PC-9 (cell line): ENCODE results near the gene MAPK12. TPM values are rescaled to one million over a fixed set of nuclear protein-coding genes. Genes with fewer than 3 reads are reported as not detected.

Source experiments
- BruUV-seq: library from RNA; stranded (reverse); fragments of 400-500 nt; replicated peaks from 2 replicates; lab custom pipeline; 2021; lab: Mats Ljungman, UMichigan
- CTCF ChIA-PET: fragments of 300-600 bp; sonication (Branson Sonifier 250); formaldehyde crosslinking; loops from one replicate; lab custom pipeline; 2022; ENCODE audit warnings: antibody characterized with exemption; lab: Charles Lee
- POLR2A ChIA-PET: fragments of 300-600 bp; sonication (Branson Sonifier 250); formaldehyde crosslinking; loops from one replicate; lab custom pipeline; 2022; ENCODE audit warnings: antibody characterized with exemption; ENCODE audit not compliant: unreplicated experiment; lab: Charles Lee
- DNase-seq, 2 experiments: peaks; one replicate each; pipeline versions ENCODE4 v3.0.0 to v3.0.0-alpha.2; 2015 to 2022; ENCODE audit warnings: mixed read lengths in 1 of 2
- H2AFZ ChIP-seq: fragments of 200-600 bp; sonication (generic); 2 replicates; pipeline ENCODE4 v1.8.1; 2017; ENCODE audit warnings: antibody characterized with exemption
- H3F3A ChIP-seq: fragments of 200-600 bp; sonication (generic); 2 replicates; pipeline ENCODE4 v1.8.1; 2017; ENCODE audit warnings: antibody characterized with exemption, mild to moderate bottlenecking, low read depth; ENCODE audit not compliant: insufficient read depth
- H3K27ac ChIP-seq: fragments of 200-600 bp; sonication (generic); 2 replicates; pipeline ENCODE4 v1.6.1; 2016; ENCODE audit warnings: mixed run types
- H3K27me3 ChIP-seq: fragments of 200-600 bp; sonication (generic); 2 replicates; pipeline ENCODE4 v1.6.1; 2016; ENCODE audit warnings: low read depth, mixed run types; ENCODE audit not compliant: insufficient read depth
- H3K36me3 ChIP-seq: fragments of 200-600 bp; sonication (generic); 2 replicates; pipeline ENCODE4 v1.6.1; 2016; ENCODE audit warnings: low read depth, mixed run types
- H3K4me1 ChIP-seq: fragments of 200-600 bp; sonication (generic); replicated peaks from 2 replicates; pipeline ENCODE4 v1.6.1; 2016; ENCODE audit warnings: mixed run types; ENCODE audit not compliant: insufficient read depth
- H3K4me2 ChIP-seq: fragments of 200-600 bp; sonication (generic); 2 replicates; pipeline ENCODE4 v1.6.1; 2017; ENCODE audit warnings: mixed run types
- H3K4me3 ChIP-seq: fragments of 200-600 bp; sonication (generic); 2 replicates; pipeline ENCODE4 v1.6.1; 2016; ENCODE audit warnings: mixed run types
- H3K79me2 ChIP-seq: fragments of 200-600 bp; sonication (generic); 2 replicates; pipeline ENCODE4 v1.6.1; 2017; ENCODE audit warnings: low read depth, mixed run types
- H3K9me2 ChIP-seq: fragments of 200-600 bp; sonication (generic); 2 replicates; pipeline ENCODE4 v1.8.1; 2017; ENCODE audit warnings: mild to moderate bottlenecking; ENCODE audit not compliant: insufficient read depth
- H3K9me3 ChIP-seq: fragments of 200-600 bp; sonication (generic); 2 replicates; pipeline ENCODE4 v1.8.1; 2016; ENCODE audit warnings: low read depth; ENCODE audit not compliant: insufficient read depth
- H4K20me1 ChIP-seq: fragments of 200-600 bp; sonication (generic); 2 replicates; pipeline ENCODE4 v1.8.1; 2017; ENCODE audit not compliant: insufficient read depth
- CTCF ChIP-seq: fragments of 200-600 bp; sonication (generic); conservative IDR thresholded peaks from 2 replicates; pipeline ENCODE4 v1.6.1; 2017; ENCODE audit warnings: mixed run types, antibody characterized with exemption, mild to moderate bottlenecking, moderate library complexity
- EZH2 ChIP-seq: fragments of 200-600 bp; sonication (generic); IDR thresholded peaks from 2 replicates; pipeline ENCODE4 v1.8.0; 2017; ENCODE audit warnings: antibody characterized with exemption, low read depth
- intact Hi-C: fragments of 100-400 bp; cut with micrococcal nuclease; formaldehyde crosslinking; loops from one replicate; pipeline ENCODE4 v1.10.0; 2022; ENCODE audit not compliant: unreplicated experiment
- total RNA-seq: library from RNA; stranded (reverse); gene quantifications from 2 replicates; pipeline ENCODE4 v1.2.3, GENCODE V29; 2021

MAPK12 gene
- total RNA-seq, 1 experiment from 2014 or later: 48.5 TPM

- TF ChIP-seq EZH2: no peak
- TF ChIP-seq CTCF: no peak
- H3K4me1 ChIP-seq: peaks cover 26% of the 10 kb centered on the region
- intact Hi-C loops: loop anchor here (5.0 kb wide), 1 partner anchor 372 kb away; no protein-coding TSS in a partner anchor
- peak overlapping the region; percentile 84 for H3K4me3 ChIP-seq
- H3K4me2 ChIP-seq: peak overlapping the region; percentile 92
- BruUV-seq: no TSS peak
- H3F3A ChIP-seq: peaks cover 69% of the 10 kb centered on the region
- H3K27ac ChIP-seq: no peak overlapping the region
- ChIA-PET CTCF (interaction anchor here (0.6 to 0.7 kb wide), 2 partner anchors 323 to 371 kb away, joined by 3 to 12 read pairs; no protein-coding TSS in a partner anchor), POLR2A (no interaction called here)
- DNase-seq: no peak
- H2AFZ ChIP-seq: no peak overlapping the region; the same call in 1 of the 2 replicates
- H3K9me3 ChIP-seq: no peaks in the 10 kb centered on the region
- peaks cover 41% of the 10 kb centered on the region for H3K79me2 ChIP-seq
- H3K36me3 ChIP-seq: 0 out of 2 replicates have a peak, but pooled peaks cover 18% of the 10 kb centered on the region
- no peaks in the 10 kb centered on the region for H3K9me2 ChIP-seq
- peaks cover 42% of the 10 kb centered on the region for H4K20me1 ChIP-seq
- H3K27me3 ChIP-seq: no peaks in the 10 kb centered on the region
Measured at GRCh38 chr22:50250249-50250554, 11.3 kb downstream of the MAPK12 start.

GRCh38 chr22:50249341-50250248 is 11.9 kb downstream of the MAPK12 start:
- no peak for DNase-seq
- no peaks in the 10 kb centered on the region for H3K27me3 ChIP-seq
- BruUV-seq: no TSS peak
- peaks cover 68% of the 10 kb centered on the region for H3F3A ChIP-seq
- no peak for TF ChIP-seq EZH2
- no peak for TF ChIP-seq CTCF
- 0 out of 2 replicates have a peak, but pooled peaks cover 18% of the 10 kb centered on the region for H3K36me3 ChIP-seq
- H2AFZ ChIP-seq: no peak overlapping the region
- peaks cover 26% of the 10 kb centered on the region for H3K4me1 ChIP-seq
- no peaks in the 10 kb centered on the region for H3K9me3 ChIP-seq
- CTCF ChIA-PET: interaction anchor here (0.7 kb wide), 1 partner anchor 323 kb away, joined by 12 read pairs; no protein-coding TSS in a partner anchor
- H4K20me1 ChIP-seq: peaks cover 42% of the 10 kb centered on the region
- no peaks in the 10 kb centered on the region for H3K9me2 ChIP-seq
- intact Hi-C loops: loop anchor here (5.0 kb wide), 1 partner anchor 373 kb away; no protein-coding TSS in a partner anchor
- peak overlapping the region; percentile 92 for H3K4me2 ChIP-seq
- H3K79me2 ChIP-seq: peaks cover 43% of the 10 kb centered on the region
- POLR2A ChIA-PET: no interaction called here
- peak overlapping the region; percentile 84 for H3K4me3 ChIP-seq
- no peak overlapping the region for H3K27ac ChIP-seq

GRCh38 chr22:50248196-50249081 is 13.0 kb downstream of the MAPK12 start:
- no TSS peak for BruUV-seq
- Histone ChIP-seq H3K27ac (no peak overlapping the region), H3F3A (peaks cover 63% of the 10 kb centered on the region), H3K27me3 (no peaks in the 10 kb centered on the region), H3K4me3 (no peak overlapping the region), H4K20me1 (peaks cover 50% of the 10 kb centered on the region), H3K4me1 (peaks cover 26% of the 10 kb centered on the region), H3K4me2 (no peak overlapping the region), H3K9me2 (no peaks in the 10 kb centered on the region), H3K79me2 (peaks cover 54% of the 10 kb centered on the region), H2AFZ (no peak overlapping the region), H3K9me3 (no peaks in the 10 kb centered on the region), H3K36me3 (0 out of 2 replicates have a peak, but pooled peaks cover 18% of the 10 kb centered on the region)
- TF ChIP-seq EZH2 (no peak), CTCF (no peak)
- DNase-seq: no peak
- intact Hi-C loops: no loop called here
- POLR2A ChIA-PET: no interaction called here
- CTCF ChIA-PET: interaction anchor here (0.6 kb wide), 2 partner anchors 33 to 41 kb away, joined by 3 to 4 read pairs; no protein-coding TSS in a partner anchor
